ENCODE measurements around the gene SRL.
"Not testable (repeated sequence)": the region's sequence is repeated elsewhere in the genome, so short reads cannot be mapped to it uniquely, and the experiment has no call there.

Gene SRL

DNA sequence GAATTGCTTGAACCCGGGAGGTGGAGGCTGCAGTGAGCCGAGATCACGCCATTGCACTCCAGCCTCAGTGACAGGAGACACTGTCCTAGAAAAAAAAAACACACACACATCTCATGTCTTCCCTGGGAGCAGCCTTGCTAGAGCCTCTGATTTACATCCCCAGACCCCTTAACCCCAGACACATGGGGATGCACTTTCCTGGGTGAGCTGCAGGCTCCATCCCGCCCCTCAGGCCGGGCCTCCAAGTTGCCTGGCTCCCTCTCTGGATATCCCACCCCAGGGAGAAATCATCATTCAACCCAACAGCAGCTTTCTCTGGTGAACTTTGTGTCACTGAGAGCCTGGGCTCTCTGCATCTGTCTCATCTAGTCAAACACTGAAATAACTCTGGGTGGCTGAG is 21.5 kb downstream of the SRL start:
- DNase-seq = no peak

DNA sequence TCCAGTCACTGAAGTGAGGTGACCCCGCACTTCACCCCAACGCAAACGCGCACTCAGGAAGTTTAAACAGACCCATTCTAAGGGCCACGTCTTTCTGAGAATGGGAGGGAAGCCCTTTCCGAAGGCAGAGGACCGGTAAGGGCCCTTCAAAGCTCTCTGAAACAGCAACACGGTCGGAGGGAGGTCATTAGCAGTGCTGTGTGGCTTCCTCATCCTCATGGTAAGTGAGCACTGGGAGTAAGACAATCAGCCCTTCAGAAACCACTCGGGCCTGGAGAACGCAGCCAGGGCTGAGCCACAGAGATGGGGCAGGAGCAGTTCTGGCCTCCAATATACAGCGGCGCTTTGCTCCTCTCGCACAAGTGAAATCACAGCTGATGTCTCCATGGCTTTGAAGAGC is 23.7 kb downstream of the SRL start:
- DNase-seq = no peak

DNA sequence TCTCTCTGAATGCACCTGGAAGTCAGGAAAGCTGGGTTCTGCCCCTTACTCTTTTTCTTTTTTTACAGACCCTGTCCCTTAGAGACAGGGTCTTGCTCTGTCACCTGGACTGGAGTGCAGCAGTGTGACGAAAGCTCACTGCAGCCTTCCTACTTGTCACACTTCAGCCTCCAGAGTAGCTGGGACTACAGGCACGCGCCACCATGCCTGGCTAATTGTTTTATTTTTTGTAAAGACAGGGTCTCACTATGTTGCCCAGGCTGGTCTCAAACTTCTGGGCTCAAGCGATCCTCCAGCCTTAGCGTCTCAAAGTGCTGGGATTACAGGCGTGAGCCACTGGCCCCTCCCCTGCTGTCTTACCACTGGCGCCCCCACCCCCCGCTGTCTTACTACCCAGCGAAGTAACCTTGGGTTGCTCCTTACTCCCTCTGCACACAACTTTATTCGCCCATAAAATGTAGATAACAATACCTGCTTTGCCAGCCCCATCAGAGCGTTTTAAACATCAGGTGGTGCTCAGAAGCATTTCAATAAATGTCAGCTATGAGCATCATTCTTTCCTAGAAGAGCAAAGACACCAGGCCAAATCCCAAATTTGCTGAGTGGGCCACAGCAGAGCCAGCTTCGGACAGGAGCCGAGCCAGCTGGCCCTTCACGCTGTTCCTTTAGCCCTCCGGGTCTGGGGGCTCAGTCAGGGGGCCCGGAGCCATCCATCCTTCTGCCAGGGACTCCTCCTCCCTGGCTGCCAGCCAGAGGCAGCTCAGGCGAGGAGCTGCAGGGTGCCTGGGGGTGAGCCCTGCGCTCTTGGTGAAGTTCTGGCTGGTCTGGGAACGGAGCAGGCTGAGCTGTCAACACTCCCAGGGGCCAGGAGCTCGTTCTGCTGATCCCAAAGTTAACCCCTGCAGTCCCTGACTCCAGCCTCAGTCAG is 24.4 kb downstream of the SRL start:
- no peak for DNase-seq

DNA sequence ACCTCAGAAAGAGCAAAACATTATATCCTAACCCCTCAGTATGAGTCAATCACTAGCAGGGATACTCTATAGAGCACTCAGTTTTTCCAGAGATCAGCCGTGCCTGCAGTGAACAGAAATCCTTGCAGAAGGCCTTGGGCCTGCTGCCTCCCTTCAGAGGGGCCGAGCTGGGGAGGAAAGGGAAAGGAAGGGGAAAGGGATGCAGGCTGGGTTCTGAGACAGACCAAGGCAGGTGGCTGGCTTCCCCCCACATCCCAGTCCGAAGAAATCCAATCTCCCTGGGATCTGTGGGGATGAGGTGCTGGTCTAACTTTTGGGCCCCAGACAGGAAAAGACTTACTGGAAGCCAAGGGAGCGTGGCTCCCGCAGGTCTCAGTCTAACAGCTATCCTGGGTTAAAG is 25.3 kb downstream of the SRL start:
- no peak for DNase-seq

DNA sequence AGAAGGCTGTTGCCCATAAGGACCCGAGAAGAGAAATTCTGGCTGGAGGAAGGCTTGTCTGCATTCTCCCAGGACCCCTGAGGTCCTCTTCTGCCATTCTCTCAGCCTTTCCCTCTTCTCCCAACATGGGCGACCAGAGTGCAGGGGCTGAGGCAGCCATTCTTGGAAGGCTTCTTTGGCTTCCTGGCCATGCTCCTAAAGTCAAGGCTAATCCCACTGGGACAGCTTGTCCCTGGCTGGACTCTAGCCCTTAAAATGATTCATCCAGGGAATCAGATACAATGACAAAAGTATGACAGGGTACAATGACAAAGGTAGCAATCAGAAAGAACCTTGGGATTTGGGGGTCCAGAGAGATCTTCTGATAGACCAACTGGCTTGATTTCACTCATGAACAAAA is 26.8 kb downstream of the SRL start:
- DNase-seq = no peak

DNA sequence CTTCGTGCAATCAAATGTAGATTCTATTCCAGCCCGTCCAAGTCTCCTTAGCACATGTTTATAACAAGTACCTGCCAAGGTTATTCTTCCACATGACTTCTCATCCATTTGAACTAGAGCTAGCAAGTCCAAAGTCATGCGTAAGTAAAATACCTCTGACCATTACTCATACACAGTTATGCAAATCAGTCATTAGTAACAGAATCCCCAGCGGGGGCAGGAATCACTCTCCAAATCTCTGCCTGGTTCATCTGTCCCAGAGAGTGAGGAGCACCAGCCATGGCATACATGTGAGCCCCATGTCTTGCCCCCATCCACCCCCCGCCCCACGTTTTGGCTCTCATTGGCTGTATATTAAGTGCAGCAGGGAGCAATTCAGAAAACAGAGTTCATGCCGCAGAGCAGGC is 27.7 kb downstream of the SRL start:
- no peak for DNase-seq

DNA sequence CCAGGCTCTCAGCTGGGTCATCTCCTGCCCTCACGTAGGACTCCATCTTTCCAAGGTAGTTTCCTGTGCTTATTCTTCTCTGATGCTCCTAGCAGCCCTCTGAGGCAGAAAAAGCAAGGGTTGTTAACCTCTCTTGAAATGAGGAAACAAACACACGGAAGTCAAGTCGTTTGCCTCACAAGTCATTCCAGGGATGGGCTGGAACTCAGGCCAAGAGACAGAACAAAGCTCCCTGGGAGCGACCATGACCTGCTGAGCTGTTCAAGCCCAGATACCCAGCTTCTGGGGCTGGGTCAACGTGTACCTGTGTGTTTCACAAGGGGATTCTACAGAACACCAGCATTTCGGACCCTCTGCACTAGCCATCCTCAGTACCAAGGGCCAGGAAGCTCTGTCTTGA is 28.1 kb downstream of the SRL start:
- DNase-seq = no peak

DNA sequence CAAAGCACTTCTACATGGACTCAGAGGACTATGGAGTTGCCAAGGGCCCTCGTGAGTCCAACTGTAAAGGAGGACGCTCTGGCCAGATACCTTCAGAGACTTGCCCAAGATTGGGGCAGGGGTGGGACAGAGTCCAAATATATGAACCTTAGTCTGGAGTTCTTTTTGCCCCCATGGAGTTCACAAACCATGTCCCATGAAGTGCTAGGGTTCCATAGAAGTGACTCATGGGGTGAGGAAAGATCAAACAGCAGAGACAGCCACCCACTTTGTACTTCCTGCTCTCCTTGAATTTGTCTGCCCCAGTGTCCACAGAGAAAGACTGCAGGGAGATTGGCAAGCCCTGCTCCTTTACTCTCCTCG is 29.0 kb downstream of the SRL start:
- DNase-seq = no peak

DNA sequence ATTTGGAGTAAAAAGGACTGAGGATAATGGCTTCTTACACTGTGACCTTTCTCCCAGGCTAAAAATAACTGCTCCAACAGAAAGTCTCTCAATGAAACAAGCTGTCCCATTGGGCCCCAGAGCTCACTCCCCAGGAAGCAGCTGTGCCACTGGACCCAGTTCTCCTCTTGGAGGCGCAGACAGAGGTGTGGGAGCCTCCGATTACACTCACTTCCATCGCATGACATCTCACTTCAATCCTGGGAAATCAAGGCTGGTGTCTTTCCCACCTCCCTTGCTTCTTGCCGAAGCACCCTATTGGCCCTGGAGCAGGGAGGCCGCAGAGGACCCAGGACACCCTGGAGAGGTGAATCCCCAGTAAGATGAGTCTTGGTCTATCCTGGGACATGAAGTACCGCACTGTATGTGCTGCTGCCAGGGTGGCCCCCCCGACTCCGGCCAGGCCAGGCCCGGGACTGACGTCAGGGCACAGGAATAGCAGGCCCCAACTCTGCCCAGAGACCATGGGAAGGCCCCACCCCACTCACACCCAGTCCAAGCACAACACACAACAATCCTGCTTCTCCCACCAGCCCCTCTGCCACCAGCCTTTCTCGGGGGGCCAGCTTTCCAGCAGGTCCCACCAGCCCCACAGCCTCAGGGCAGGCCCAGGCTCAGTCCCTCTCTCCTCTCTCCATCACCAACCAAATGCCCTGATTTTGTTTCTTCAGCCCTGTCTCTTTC is 29.5 kb downstream of the SRL start:
- no peak for DNase-seq

DNA sequence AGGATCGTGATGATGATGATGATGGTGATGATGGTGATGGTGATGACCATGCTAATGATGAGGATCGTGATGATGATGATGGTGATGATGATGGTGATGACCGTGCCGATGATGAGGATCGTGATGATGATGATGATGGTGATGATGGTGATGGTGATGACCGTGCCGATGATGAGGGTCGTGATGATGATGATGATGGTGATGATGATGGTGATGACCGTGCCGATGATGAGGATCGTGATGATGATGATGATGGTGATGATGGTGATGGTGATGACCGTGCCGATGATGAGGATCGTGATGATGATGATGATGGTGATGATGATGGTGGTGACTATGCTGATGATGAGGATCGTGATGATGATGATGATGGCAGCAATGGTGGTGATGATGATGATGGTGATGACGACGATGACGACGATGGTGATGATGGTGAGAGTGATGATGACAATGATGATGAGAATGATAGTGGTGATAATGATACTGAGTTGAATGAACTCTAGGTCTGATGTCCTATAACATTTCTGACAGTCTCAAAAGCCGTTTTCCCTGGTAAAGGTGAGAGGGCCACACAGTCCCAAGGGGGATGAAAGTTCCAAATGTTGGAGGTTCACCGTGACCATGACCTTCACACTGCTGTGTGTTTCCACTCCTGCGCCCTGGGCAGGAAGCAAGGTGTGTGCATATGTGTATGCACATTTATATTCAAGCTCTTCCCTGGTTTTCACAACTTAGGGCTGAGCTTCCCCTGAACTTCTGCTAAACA is 30.3 kb downstream of the SRL start:
- not testable (repeated sequence) for DNase-seq

DNA sequence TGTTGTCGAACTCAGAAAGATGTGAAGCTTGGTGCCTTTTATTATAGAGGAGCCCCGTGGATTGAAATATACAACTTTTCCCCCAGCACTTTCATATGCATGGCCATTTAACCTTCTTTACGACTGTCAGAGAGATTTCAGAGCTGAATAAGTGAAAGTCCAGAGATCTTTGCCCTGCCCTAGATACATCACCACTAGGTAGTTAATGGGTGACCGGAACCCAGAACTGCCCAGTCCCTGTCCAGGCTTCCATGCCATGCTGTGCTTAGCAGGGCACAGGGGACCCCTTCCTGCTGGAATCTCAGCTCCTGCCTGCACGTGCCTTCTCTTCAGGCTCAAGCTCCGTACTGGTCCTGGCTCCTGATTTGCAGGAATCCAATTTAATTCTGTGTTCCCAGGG is 32.2 kb downstream of the SRL start:
- no peak for DNase-seq

DNA sequence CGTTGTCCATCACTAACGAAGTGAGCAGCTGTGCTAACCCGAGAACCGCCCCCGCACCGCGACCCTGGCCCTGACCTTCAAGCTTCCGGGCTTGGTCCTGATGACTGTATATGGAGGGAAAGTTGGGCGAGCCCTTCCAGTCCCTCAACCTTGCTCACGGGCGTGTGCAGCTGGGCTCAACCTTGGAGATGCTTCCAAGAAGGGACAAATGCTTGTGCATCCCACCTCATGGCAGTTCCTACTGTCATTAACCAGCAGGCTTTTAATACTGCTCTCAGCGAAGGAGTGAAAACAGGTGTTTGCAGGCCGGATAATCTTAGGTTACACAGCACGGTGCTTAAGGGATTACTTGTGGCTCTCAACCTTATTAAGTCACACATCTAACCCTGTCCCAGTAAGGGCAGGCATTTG is 33.5 kb downstream of the SRL start:
- DNase-seq = no peak

DNA sequence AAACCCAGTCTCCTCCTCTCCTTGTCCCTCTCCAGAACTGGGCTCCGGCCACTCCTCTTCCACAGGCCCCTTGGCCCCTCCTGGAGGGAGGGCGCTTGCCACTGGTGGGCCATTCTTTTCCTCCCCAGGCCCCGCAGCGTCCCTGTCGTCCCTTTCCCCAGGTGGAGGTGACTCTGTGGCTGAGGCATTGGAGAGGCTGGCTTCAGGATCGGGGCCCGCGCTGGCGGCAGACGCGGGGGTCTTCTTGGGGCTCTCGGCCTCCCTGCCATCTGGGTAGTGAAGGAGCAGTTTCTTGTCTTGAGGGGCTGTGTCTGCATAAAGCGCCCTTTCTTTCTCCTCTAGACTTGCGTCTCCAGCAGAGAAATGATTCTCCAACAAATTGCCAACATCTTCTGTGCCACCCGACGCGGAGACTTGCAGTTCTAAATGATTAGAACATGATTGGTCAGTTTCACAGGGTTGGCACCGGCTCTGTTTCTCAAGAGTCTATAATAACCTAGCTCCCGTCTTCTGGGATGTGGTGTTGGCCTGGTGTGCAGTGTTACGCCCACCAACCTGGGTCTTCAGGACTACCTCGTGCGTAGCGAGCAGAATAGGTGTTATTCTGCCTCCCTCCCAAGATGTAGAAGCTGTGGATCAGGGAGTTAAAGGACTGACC is 34.1 kb downstream of the SRL start:
- no peak for DNase-seq

DNA sequence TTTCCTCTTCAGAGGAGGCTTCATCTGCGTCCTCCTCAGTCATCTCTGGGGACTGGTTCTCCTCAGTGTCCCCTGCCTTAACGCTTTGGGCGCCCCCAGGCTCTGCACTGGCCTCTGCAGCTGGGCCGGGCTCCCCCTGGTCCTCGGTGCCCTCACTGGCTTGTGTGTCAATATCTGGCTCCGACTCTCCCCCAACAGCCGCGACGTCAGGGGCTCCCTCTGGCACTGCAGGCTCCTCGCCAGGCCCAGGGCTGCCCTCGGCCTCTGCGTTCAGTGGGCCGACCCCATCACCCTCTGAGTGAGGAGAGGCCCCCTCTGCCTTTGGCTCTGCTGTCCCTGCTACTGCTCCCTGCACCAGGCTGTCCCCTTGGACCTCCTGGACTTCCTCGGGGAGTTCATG is 34.7 kb downstream of the SRL start:
- no peak for DNase-seq

DNA sequence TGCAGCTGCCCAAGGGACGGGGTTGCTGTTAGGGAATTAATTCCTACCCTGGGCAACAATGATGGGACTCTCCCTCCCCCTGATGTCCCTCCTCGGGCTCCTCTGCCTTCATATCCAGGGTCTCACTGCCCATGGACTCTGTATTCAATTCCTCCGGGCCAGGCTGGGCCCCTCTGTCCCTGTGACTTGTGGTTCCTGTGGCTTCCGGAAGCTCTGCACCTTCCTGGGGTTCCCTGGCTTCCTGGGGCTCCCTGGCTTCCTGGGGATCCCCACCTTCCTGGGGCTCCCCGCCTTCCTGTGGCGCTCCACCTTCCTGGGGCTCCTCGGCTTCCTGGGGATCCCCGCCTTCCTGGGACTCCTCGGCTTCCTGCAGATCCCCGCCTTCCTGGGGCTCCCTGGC is 35.2 kb downstream of the SRL start:
- no peak for DNase-seq

DNA sequence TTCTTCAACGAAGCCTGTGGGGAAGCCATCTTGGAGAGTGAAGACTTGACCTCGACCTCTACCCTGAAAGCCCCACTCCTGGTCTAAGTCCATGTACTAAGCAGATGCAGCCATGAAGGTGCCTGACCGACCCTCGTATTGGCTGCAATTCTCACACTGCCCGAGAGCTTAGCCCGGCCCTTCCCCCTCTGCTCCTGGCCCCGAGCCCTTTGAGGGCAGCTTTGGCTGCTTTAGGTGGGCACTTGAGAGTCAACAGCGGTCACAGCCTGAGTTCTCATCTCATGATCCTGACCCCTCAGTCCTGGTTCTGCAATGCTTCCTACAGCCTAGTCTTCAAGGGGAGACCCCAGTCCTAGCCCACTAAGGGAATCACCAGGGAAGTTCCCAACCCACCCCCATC is 35.9 kb downstream of the SRL start:
- DNase-seq = no peak

DNA sequence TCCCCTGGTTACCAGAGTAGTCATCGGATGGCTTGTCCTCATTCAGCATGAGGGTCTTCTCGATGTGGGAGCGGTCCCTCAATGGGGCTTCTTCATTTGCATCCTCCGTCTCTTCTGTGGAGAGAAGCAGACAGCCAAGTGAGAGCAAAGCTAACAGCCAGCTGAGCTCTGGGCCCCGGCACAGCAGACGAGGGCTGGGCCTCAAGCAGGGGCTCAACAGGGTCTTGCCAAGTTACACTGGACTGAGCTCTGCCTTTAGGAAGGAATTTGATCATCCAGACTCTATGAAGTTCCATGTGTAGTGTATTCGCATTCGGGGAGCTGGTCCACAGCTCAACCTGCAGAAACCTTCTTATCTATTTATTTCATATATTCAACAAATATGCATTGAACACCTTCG is 37.4 kb downstream of the SRL start:
- DNase-seq = no peak

DNA sequence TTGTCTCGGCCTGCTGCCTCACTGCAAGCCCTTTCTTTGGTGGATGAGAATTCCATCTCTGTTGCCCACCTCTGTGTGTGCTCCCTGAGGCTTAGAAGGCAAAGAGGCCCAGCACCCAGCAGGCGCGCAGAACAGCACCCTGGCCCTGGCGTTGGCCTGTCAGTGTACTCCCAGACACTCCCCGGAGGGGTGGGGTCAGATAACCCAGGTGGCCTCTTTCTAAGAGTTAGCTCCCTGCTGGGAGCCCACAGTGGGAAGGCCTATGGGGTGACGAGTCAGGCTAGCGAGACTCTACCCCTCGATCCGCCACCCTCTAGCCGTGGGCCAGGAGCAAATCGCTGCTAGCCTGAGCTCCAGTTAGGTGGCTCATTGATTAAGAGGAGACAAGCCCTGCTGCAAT is 38.1 kb downstream of the SRL start:
- no peak for DNase-seq

DNA sequence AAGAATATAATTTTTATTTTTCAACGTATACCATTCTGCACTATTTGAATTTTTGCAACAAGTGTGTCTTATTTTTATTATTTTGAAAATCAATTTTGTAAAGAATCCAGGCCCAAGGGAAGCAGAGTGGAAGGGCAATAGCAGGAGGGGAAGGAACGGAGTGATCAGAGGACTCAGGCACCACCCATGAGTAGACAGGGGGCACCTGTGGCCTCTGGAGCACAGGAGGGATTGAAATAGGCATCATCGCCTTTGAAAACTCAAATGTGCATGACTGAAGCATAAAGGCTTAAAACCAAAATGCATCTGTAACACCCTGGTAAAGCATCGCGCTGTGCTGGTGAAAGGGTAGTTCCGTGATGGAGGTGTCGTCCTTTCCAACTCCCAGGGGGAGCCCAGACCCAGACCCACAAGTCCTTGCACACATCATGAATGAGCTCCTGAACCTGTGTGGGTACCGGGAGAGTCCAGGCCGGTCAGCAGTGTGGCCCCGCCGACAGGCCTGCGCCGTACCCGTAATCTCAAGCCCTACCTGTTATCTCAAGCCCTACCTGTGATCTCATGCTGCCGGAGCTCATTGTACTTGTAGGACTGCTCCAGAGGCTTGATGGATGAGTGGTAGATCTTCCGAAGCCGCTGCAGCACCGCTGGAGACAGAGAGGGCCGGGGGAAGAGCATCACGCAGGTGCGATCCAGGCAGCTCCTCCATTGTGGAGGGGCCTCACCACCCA is 39.1 kb downstream of the SRL start:
- no peak for DNase-seq

DNA sequence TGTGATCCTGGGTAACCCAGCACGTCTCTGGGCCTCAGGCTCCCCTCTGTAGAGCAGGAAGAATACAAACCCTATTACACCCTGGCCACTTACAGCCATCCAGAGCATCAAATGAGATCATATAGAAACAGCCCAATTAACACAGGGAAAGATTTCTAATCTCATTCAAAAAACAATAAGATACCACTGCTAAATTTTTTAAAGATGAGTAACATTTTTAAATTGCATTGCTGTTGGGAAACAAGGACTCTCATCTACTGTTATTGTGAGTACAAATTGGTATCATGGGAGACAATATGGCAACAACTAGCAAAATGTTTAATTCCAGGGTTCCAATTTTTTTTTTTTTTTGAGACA is 41.1 kb downstream of the SRL start:
- no peak for DNase-seq

DNA sequence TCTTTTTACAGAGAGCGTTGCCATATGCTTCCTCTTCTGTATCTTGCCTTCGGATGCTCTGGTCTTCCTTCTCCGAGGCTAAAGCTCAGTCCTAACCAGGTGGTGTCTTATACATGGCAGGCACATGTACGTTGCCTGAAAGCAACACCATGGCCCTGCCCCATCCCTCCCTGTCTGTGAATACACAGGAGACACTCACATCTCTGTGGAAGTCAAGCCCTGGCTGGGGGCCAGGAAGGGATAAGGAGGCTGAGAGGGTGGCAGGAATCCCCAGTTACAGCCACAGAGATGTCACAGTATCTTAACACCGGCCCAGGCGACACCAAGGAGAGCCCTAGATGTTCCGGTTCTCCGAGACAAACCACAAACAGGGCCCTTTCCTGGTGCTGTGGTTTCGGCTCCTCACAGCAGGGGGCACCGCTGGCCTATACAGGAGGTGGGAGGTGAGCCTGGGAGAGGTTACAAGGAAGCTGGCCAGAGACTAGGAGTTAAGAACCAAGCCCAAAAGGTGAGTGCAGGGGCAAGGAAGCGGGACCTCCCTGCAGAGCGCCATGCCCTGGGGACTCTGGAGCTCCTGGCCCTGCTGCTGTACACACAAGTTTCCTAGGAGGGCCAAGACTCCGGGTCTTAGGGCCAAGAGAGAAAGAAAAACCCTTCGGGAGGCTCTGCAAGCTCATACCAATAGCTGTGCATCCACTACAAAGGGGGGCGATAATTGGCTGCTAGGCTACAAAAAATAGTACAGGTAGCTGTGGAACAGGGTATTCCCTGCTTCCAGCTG is 41.7 kb downstream of the SRL start:
- DNase-seq = no peak

DNA sequence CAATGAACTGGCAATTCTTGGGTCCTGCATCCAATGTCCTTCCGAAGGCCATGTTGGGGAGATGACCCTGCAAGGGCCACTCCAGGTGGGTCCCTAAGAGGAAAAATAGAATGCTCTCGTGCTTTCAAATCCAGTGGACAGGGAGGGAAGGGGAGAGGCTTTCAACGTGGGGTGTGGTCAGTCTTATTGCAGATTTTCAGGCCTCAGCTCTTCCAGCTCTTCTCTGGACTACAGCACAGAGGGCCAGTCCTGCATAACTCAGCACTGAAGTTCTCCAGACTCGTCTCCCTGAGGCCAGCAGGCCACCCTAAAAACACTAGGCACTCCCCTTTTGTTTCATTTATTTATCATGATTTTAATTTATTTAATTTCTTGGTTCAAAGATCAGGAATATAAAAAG is 43.1 kb downstream of the SRL start:
- DNase-seq = no peak
